K562 (cell line): Measurements from ENCODE around the gene ATP5F1A.

Experiments used
- HCFC1 ChIP-seq: IDR thresholded peaks from 2 replicates; pipeline ENCODE4 v1.6.1; 2012; ENCODE audit warnings: low read depth, low read length, improper control_type of control experiment
- JUNB ChIP-seq: fragments of 450-650 bp; formaldehyde crosslinking; conservative IDR thresholded peaks from 2 replicates; pipeline ENCODE4 v1.4.0; 2020; ENCODE audit warnings: mild to moderate bottlenecking
- JUND ChIP-seq, 2 experiments: IDR thresholded peaks; 2 replicates in 1 of 2; 3 replicates in 1 of 2; pipeline ENCODE4 v1.6.1; 2011; ENCODE audit warnings: borderline replicate concordance in 2 of 2, low read depth in 2 of 2, low read length in 2 of 2, improper control_type of control experiment in 1 of 2, missing biosample characterization in 1 of 2, missing genetic modification characterization in 1 of 2, missing genetic modification reagents in 1 of 2
- KAT7 ChIP-seq: sonication (generic); formaldehyde crosslinking; IDR thresholded peaks from 2 replicates; pipeline ENCODE4 v1.8.0; 2022; ENCODE audit warnings: missing genetic modification reagents, mild to moderate bottlenecking, borderline replicate concordance
- PBX2 ChIP-seq, 2 experiments: IDR thresholded peaks in 1 of 2; conservative IDR thresholded peaks in 1 of 2; 2 replicates each; pipeline ENCODE4 v1.6.1; 2016; ENCODE audit warnings: low read depth in 2 of 2, mild to moderate bottlenecking in 1 of 2, missing compliant biosample characterization in 1 of 2, missing genetic modification characterization in 1 of 2, moderate library complexity in 1 of 2
- RAD21 ChIP-seq, 2 experiments: fragments of 250-450 bp in 1 of 2; fragments of 450-650 bp in 1 of 2; sonication (Bioruptor Pico) in 1 of 2; formaldehyde crosslinking in 1 of 2; IDR thresholded peaks in 1 of 2; conservative IDR thresholded peaks in 1 of 2; 2 replicates each; pipeline versions ENCODE4 v1.4.0 to v1.8.0; 2020 to 2022; ENCODE audit warnings: mild to moderate bottlenecking in 2 of 2, moderate library complexity in 1 of 2
- SP2 ChIP-seq: IDR thresholded peaks from 2 replicates; pipeline ENCODE4 v1.6.1; 2011; ENCODE audit warnings: mild to moderate bottlenecking, low read depth, low read length, moderate library complexity; ENCODE audit not compliant: poor library complexity, severe bottlenecking; ENCODE audit errors: extremely low read depth
- TAF1 ChIP-seq: IDR thresholded peaks from 2 replicates; pipeline ENCODE4 v1.6.1; 2011; ENCODE audit warnings: mild to moderate bottlenecking, low read length, moderate library complexity; ENCODE audit not compliant: insufficient read depth, control insufficient read depth, severe bottlenecking; ENCODE audit errors: extremely low read depth
- TF ChIP-seq, protein P1 (sequence below): fragments of 450-650 bp; formaldehyde crosslinking; conservative IDR thresholded peaks from 2 replicates; pipeline ENCODE4 v1.4.0; 2022; ENCODE audit warnings: mild to moderate bottlenecking, missing genetic modification characterization
- TF ChIP-seq, protein P2 (sequence below): sonication (generic); formaldehyde crosslinking; IDR thresholded peaks from 2 replicates; pipeline ENCODE4 v1.8.0; 2022; ENCODE audit warnings: missing genetic modification reagents, mild to moderate bottlenecking, borderline replicate concordance
- TF ChIP-seq, protein P3 (sequence below), 3 experiments: IDR thresholded peaks in 2 of 3; conservative IDR thresholded peaks in 1 of 3; 2 replicates each; pipeline ENCODE4 v1.5.1; 2011 to 2012; ENCODE audit warnings: low read length in 3 of 3, mild to moderate bottlenecking in 3 of 3, control low read depth in 2 of 3, improper control_type of control experiment in 1 of 3, inconsistent platforms in 1 of 3, low read depth in 1 of 3, mixed read lengths in 1 of 3, moderate library complexity in 1 of 3; ENCODE audit not compliant: insufficient read depth in 2 of 3

DNA sequence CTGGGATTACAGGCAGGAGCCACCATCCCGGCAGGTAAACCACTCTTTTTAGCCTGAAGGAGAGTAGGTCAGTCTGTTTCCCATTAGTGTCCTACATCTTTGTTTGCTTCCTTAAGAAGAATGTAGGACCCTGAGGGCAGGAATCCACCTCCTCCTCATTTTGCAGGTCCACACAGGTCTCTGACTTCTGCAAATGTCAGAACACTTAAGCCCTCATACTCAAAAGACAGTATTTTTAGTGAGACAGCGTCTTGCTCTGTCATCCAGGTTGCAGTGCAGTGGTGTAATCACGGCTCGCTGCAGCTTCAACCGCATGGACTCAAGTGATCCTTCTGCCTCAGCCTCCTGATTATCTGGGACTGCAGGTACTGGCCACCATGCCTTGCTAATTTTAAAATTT lies 35.3 kb downstream of the ATP5F1A start:
- TF ChIP-seq, protein P1, sequence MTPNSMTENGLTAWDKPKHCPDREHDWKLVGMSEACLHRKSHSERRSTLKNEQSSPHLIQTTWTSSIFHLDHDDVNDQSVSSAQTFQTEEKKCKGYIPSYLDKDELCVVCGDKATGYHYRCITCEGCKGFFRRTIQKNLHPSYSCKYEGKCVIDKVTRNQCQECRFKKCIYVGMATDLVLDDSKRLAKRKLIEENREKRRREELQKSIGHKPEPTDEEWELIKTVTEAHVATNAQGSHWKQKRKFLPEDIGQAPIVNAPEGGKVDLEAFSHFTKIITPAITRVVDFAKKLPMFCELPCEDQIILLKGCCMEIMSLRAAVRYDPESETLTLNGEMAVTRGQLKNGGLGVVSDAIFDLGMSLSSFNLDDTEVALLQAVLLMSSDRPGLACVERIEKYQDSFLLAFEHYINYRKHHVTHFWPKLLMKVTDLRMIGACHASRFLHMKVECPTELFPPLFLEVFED = no peak
- no peak for TF ChIP-seq HCFC1
- no peak for TF ChIP-seq SP2
- no peak for TF ChIP-seq JUND (IDR thresholded peaks at IDR 0.05; ENCODE audit: borderline replicate concordance, low read depth, low read length)
- TF ChIP-seq JUND (tag; IDR thresholded peaks at IDR 0.05; ENCODE audit: borderline replicate concordance, low read depth, low read length) = no peak
- no peak for TF ChIP-seq RAD21 (CRISPR knock-in tag; conservative IDR thresholded peaks at IDR 0.05 in 1 of 2, IDR thresholded peaks at IDR 0.05 in 1 of 2)
- no peak for TF ChIP-seq PBX2 (CRISPR knock-in tag; IDR thresholded peaks at IDR 0.05; ENCODE audit: low read depth)
- TF ChIP-seq PBX2 (tag; conservative IDR thresholded peaks at IDR 0.05; ENCODE audit: low read depth) = no peak
- TF ChIP-seq KAT7 (CRISPR knock-in tag) = no peak
- TF ChIP-seq, protein P2, sequence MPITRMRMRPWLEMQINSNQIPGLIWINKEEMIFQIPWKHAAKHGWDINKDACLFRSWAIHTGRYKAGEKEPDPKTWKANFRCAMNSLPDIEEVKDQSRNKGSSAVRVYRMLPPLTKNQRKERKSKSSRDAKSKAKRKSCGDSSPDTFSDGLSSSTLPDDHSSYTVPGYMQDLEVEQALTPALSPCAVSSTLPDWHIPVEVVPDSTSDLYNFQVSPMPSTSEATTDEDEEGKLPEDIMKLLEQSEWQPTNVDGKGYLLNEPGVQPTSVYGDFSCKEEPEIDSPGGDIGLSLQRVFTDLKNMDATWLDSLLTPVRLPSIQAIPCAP = no peak
- no peak for TF ChIP-seq JUNB
- no peak for TF ChIP-seq TAF1
- TF ChIP-seq, protein P3, sequence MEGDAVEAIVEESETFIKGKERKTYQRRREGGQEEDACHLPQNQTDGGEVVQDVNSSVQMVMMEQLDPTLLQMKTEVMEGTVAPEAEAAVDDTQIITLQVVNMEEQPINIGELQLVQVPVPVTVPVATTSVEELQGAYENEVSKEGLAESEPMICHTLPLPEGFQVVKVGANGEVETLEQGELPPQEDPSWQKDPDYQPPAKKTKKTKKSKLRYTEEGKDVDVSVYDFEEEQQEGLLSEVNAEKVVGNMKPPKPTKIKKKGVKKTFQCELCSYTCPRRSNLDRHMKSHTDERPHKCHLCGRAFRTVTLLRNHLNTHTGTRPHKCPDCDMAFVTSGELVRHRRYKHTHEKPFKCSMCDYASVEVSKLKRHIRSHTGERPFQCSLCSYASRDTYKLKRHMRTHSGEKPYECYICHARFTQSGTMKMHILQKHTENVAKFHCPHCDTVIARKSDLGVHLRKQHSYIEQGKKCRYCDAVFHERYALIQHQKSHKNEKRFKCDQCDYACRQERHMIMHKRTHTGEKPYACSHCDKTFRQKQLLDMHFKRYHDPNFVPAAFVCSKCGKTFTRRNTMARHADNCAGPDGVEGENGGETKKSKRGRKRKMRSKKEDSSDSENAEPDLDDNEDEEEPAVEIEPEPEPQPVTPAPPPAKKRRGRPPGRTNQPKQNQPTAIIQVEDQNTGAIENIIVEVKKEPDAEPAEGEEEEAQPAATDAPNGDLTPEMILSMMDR (IDR thresholded peaks at IDR 0.05 in 2 of 3, conservative IDR thresholded peaks at IDR 0.05 in 1 of 3; ENCODE audit: insufficient read depth in 2 of 3, low read depth in 1 of 3, low read length in 3 of 3) = no peak
